Measurements from ENCODE around the gene DYNLT2B. TPM values are rescaled to one million over a fixed set of nuclear protein-coding genes. Genes with fewer than 3 reads are reported as not detected.

Gene DYNLT2B
- total and polyA plus RNA-seq, 3 donors from 2014 or later, result 19.4 to 59.7 (median 29.1) TPM

DNA sequence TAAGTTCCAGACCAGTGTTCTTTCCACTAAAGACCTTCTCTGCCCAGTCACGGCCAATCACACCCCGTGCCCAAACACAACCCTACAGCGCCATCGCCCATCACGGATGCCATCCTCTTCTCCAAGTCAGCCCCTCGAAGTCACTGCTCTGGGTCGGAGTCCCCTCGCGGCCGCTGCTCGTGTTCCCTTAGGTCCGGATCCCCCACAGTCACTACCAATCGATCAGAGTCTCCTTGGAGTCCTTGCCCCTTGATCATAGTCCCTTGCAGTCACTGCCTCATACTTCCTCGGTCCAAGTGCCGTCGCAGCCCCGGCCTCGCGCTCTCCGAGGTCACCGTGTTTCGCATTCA, 31.0 kb downstream of the DYNLT2B start:
- H3K27me3 ChIP-seq, result no peaks in the 10 kb centered on the region
- peaks cover 32% of the 10 kb centered on the region for H3K4me1 ChIP-seq
- H3K9me3 ChIP-seq, result no peaks in the 10 kb centered on the region
- H3K36me3 ChIP-seq (ENCODE audit: low read depth, missing control alignments), result no peaks in the 10 kb centered on the region
- TF ChIP-seq POLR2A (IDR thresholded peaks at IDR 0.05), result no peak
- TF ChIP-seq, protein P1, sequence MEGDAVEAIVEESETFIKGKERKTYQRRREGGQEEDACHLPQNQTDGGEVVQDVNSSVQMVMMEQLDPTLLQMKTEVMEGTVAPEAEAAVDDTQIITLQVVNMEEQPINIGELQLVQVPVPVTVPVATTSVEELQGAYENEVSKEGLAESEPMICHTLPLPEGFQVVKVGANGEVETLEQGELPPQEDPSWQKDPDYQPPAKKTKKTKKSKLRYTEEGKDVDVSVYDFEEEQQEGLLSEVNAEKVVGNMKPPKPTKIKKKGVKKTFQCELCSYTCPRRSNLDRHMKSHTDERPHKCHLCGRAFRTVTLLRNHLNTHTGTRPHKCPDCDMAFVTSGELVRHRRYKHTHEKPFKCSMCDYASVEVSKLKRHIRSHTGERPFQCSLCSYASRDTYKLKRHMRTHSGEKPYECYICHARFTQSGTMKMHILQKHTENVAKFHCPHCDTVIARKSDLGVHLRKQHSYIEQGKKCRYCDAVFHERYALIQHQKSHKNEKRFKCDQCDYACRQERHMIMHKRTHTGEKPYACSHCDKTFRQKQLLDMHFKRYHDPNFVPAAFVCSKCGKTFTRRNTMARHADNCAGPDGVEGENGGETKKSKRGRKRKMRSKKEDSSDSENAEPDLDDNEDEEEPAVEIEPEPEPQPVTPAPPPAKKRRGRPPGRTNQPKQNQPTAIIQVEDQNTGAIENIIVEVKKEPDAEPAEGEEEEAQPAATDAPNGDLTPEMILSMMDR (IDR thresholded peaks at IDR 0.05), result no peak
- DNase-seq, result peak; percentile 62
- intact Hi-C loops (cut with DNase I; ENCODE audit: low total_unique reads), result no loop called here
- peak overlapping the region; percentile 89 to 92 for H3K27ac ChIP-seq
- H3K4me3 ChIP-seq, result peak overlapping the region; percentile 84 to 89
- 0 to 1% methylated on average over 22 of the region's 22 CpGs for WGBS, 2 donors

DNA sequence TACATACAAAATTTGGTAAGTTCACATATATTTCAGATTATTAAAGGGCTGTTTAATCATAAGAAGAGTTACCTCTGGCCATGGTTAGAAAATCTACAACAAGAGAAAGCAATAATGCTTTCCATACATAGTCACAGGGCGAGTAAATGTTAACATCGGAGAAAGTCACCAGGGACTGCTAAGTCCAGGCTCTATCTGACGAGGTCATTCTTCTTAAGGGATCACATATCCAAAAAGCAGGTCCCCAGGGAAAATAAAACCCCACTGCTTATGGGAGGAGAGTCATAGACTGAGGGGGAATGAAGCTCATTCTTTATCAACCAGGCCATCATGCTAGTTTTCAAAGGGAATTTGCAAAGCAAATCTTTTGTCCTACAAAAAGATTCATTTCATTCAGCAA, 33.6 kb downstream of the DYNLT2B start:
- DNase-seq, result no peak
- 42 to 54% methylated on average over 3 of the region's 3 CpGs for whole genome bisulfite sequencing, 2 donors
- H3K9me3 ChIP-seq, result no peaks in the 10 kb centered on the region
- no peaks in the 10 kb centered on the region for H3K27me3 ChIP-seq
- intact Hi-C loops (cut with DNase I; ENCODE audit: low total_unique reads), result no loop called here
- TF ChIP-seq, protein P1 (IDR thresholded peaks at IDR 0.05), result no peak
- TF ChIP-seq POLR2A (IDR thresholded peaks at IDR 0.05), result no peak
- H3K36me3 ChIP-seq (ENCODE audit: low read depth, missing control alignments), result no peaks in the 10 kb centered on the region
- H3K4me1 ChIP-seq, result peaks cover 41% of the 10 kb centered on the region
- H3K27ac ChIP-seq, result no peak overlapping the region
- H3K4me3 ChIP-seq, result no peak overlapping the region

DNA sequence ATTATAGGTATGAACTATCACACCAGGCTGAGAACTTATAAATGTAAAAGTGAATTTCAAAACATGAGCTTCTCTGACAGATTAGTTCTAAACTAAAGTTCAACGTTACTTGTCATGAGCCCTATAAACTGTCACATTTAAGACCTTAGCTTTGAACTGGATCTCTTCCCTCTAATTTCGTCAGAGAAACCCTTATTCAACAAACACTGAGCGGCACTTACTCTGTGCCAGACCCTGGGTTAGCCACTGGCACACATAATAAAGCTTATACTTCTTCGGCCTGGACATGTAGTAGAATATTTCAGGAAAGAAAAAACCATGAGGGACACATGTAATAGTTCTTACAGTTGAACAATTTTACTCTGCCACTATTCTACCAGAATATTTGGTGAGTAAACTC, 36.1 kb downstream of the DYNLT2B start:
- peaks cover 46% of the 10 kb centered on the region for H3K4me1 ChIP-seq
- WGBS, 2 donors, result 88 to 89% methylated on average over 4 of the region's 4 CpGs

DNA sequence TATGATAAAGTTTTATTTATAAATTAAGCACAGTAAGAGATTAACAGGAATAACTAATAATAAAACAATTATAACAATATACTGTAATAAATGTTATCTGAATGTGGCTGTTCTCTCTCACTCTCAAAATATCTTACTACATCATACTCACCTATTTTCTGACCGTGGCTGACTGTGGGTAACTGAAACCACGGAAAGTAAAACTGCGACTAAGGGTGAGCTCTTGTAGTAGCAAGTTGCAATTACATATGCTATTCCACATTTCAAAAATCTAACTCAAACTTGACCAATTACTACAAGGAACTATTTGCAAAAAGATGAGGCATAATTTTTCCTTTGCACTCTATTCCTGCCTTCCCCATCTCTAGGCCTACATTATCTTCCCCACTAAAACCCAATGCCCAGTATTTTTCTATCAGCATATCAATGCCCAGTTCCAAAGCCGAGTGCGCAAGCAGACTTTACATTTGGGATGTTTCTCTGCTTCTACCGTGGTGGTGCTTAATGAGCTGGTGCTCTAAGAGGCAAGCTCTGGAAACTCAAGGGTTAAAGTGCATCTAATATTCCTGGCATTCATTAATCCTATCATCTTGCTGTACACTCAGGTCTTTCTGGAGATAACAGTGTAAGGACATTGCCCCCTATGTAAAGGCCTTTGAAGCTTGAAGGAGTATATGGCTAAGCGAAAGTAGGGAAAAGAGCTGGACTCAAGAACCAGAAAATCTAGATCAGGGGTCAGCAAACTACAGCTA, 37.2 kb downstream of the DYNLT2B start:
- Histone ChIP-seq H3K27me3 (no peaks in the 10 kb centered on the region), H3K36me3 (ENCODE audit: low read depth, missing control alignments) (no peaks in the 10 kb centered on the region), H3K27ac (no peak overlapping the region), H3K4me3 (no peak overlapping the region), H3K4me1 (peaks cover 36% of the 10 kb centered on the region), H3K9me3 (no peaks in the 10 kb centered on the region)
- TF ChIP-seq POLR2A (IDR thresholded peaks at IDR 0.05), result no peak
- TF ChIP-seq, protein P1 (IDR thresholded peaks at IDR 0.05), result no peak
- no peak for DNase-seq
- intact Hi-C loops (cut with DNase I; ENCODE audit: low total_unique reads), result no loop called here
- WGBS, 2 donors, result 83 to 87% methylated on average over 7 of the region's 7 CpGs

More for the DNA sequence above, 36.1 kb downstream of the DYNLT2B start:
- no peak overlapping the region for H3K4me3 ChIP-seq
- no peaks in the 10 kb centered on the region for H3K36me3 ChIP-seq (ENCODE audit: low read depth, missing control alignments)
- no peaks in the 10 kb centered on the region for H3K27me3 ChIP-seq
- TF ChIP-seq POLR2A (IDR thresholded peaks at IDR 0.05), result no peak
- TF ChIP-seq, protein P1 (IDR thresholded peaks at IDR 0.05), result no peak
- no peaks in the 10 kb centered on the region for H3K9me3 ChIP-seq
- no peak overlapping the region for H3K27ac ChIP-seq
- no peak for DNase-seq
- intact Hi-C loops (cut with DNase I; ENCODE audit: low total_unique reads), result no loop called here

DNA sequence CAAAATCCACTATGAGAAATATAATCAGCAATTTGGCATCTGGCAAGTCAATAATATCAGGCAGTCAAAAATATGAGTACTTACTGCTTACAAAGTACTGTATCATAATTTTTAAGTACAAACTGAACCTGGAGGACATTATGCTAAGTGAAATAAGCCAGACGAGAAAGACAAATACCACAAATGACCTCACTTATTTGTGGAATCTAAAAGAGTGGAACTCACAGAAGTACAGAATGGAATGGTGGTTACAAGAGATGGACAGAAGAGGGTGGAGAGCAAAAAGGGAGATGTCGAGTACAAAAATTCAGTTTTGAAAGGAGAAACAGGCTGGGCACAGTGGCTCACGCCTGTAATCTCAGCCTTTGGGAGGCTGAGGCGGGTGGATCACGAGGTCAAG, 42.9 kb downstream of the DYNLT2B start:
- TF ChIP-seq, protein P1 (IDR thresholded peaks at IDR 0.05), result no peak
- TF ChIP-seq POLR2A (IDR thresholded peaks at IDR 0.05), result no peak
- Histone ChIP-seq H3K27ac (no peak overlapping the region), H3K4me3 (no peak overlapping the region), H3K36me3 (ENCODE audit: low read depth, missing control alignments) (no peaks in the 10 kb centered on the region), H3K4me1 (peaks cover 12% of the 10 kb centered on the region), H3K27me3 (no peaks in the 10 kb centered on the region), H3K9me3 (no peaks in the 10 kb centered on the region)
- no peak for DNase-seq
- 78 to 83% methylated on average over 5 of the region's 5 CpGs for WGBS, 2 donors
- intact Hi-C loops (cut with DNase I; ENCODE audit: low total_unique reads), result no loop called here

Data from testis (tissue), 3 donors.